Activated naive CD8-positive, alpha-beta T cell treated with anti-CD3 and anti-CD28 coated beads for 36 hours (primary cell): ENCODE results near the gene TBC1D24. TPM values are rescaled to one million over a fixed set of nuclear protein-coding genes. Genes with fewer than 3 reads are reported as not detected.
A peak's percentile ranks its signal among the peaks of the same experiment; 100 is the strongest.

Experiments used
- DNase-seq: peaks from one replicate; pipeline ENCODE4 v3.0.0; 2021
- H3K27ac Mint-ChIP-seq: one replicate; pipeline ENCODE4 v1.8.0; 2022; ENCODE audit warnings: mild to moderate bottlenecking, moderate library complexity, mixed read lengths
- H3K27me3 Mint-ChIP-seq: one replicate; pipeline ENCODE4 v1.8.0; 2022; ENCODE audit warnings: mild to moderate bottlenecking, mixed read lengths
- H3K36me3 Mint-ChIP-seq: one replicate; pipeline ENCODE4 v1.8.0; 2021; ENCODE audit warnings: mild to moderate bottlenecking, mixed read lengths
- H3K4me1 Mint-ChIP-seq: one replicate; pipeline ENCODE4 v1.8.0; 2021; ENCODE audit warnings: mixed read lengths
- H3K4me3 Mint-ChIP-seq: one replicate; pipeline ENCODE4 v1.8.0; 2022; ENCODE audit warnings: mild to moderate bottlenecking, moderate library complexity, mixed read lengths
- H3K9me3 Mint-ChIP-seq: one replicate; pipeline ENCODE4 v1.8.0; 2022; ENCODE audit warnings: mixed read lengths
- total RNA-seq, 2 experiments: library from RNA; stranded (reverse); gene quantifications; one replicate each; pipeline ENCODE4 v1.2.3, GENCODE V29; 2021

TBC1D24 gene
- total RNA-seq, 2 experiments from 2014 or later, result 21.1 to 23.0 TPM

GRCh38 chr16:2493605-2494004 is 18.7 kb downstream of the TBC1D24 start:
- no peaks in the 10 kb centered on the region for H3K9me3 Mint-ChIP-seq
- H3K4me3 Mint-ChIP-seq, result no peak overlapping the region
- H3K4me1 Mint-ChIP-seq, result no peaks in the 10 kb centered on the region
- no peak for DNase-seq
- H3K27me3 Mint-ChIP-seq, result no peaks in the 10 kb centered on the region
- peaks cover 4% of the 10 kb centered on the region for H3K36me3 Mint-ChIP-seq
- H3K27ac Mint-ChIP-seq, result no peak overlapping the region

- Mint-ChIP-seq H3K4me3 (no peak overlapping the region), H3K36me3 (peaks cover 4% of the 10 kb centered on the region), H3K27ac (no peak overlapping the region), H3K4me1 (no peaks in the 10 kb centered on the region), H3K9me3 (no peaks in the 10 kb centered on the region), H3K27me3 (no peaks in the 10 kb centered on the region)
- DNase-seq, result no peak
These were observed 19.7 kb downstream of the TBC1D24 start for GRCh38 chr16:2494616-2495015.

DNA sequence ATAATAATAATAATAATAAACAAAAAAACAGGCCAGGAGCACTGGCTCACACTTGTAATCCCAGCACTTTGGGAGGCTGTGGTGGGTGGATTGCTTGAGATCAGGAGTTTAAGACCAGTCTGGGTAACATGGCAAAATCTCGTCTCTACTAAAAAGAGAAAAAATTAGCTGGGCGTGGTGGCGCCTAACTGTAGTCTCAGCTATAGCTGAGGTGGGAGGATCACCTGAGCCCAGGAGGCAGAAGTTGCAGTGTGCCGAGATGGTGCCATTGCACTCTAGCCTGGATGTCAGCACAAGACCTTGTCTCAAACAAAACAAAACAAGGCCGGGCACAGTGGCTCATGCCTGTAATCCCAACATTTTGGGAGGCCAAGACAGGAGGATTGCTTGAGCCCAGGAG is 20.1 kb downstream of the TBC1D24 start:
- peaks cover 4% of the 10 kb centered on the region for H3K36me3 Mint-ChIP-seq
- no peaks in the 10 kb centered on the region for H3K27me3 Mint-ChIP-seq
- no peaks in the 10 kb centered on the region for H3K4me1 Mint-ChIP-seq
- no peak overlapping the region for H3K27ac Mint-ChIP-seq
- DNase-seq, result no peak
- no peaks in the 10 kb centered on the region for H3K9me3 Mint-ChIP-seq
- H3K4me3 Mint-ChIP-seq, result no peak overlapping the region

DNA sequence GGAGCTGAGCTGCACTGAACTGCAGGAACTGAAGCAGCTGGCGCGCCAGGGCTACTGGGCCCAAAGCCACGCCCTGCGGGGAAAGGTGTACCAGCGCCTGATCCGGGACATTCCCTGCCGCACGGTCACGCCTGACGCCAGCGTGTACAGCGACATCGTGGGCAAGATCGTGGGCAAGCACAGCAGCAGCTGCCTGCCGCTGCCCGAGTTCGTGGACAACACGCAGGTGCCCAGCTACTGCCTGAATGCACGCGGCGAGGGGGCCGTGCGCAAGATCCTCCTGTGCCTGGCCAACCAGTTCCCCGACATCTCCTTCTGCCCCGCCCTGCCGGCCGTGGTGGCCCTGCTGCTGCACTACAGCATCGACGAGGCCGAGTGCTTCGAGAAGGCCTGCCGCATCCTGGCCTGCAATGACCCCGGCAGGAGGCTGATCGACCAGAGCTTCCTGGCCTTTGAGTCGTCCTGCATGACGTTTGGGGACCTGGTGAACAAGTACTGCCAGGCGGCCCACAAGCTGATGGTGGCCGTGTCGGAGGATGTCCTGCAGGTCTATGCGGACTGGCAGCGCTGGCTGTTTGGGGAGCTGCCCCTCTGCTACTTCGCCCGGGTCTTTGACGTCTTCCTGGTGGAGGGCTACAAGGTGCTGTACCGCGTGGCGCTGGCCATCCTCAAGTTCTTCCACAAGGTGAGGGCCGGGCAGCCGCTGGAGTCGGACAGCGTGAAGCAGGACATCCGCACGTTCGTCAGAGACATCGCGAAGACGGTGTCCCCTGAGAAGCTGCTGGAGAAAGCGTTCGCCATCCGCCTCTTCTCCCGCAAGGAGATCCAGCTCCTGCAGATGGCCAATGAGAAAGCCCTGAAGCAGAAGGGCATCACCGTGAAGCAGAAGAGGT is 21.5 kb downstream of the TBC1D24 start:
- no peaks in the 10 kb centered on the region for H3K27me3 Mint-ChIP-seq
- H3K27ac Mint-ChIP-seq, result no peak overlapping the region
- H3K36me3 Mint-ChIP-seq, result peaks cover 4% of the 10 kb centered on the region
- no peak overlapping the region for H3K4me3 Mint-ChIP-seq
- H3K9me3 Mint-ChIP-seq, result no peaks in the 10 kb centered on the region
- DNase-seq, result no peak
- no peaks in the 10 kb centered on the region for H3K4me1 Mint-ChIP-seq

DNA sequence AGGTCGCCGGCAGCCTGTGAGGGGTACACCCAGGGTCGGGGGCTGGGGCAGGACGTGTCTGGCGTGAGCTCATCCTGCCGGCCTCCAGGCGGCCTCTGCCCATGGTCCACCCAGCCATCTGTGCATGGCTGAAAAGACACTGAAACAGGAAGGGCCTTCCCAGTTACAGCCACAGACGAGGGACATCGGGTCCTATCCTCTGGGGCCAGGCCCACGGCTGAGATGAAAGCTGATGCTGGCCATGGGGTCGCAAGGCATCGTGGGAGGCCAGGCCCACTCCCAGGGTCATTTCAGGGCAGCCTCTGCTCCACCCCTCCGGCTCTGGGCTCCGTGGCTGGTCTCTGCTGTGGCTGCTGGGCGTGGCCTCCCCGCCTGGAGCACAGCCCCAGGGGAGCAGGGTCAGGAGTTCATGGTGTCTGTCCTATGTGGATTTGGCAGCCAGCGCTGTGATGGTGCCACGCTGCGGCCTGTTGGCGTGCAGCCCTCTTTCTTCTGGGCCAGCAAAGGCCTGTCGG is 22.2 kb downstream of the TBC1D24 start:
- no peak overlapping the region for H3K27ac Mint-ChIP-seq
- no peaks in the 10 kb centered on the region for H3K27me3 Mint-ChIP-seq
- H3K4me3 Mint-ChIP-seq, result no peak overlapping the region
- no peaks in the 10 kb centered on the region for H3K9me3 Mint-ChIP-seq
- H3K4me1 Mint-ChIP-seq, result no peaks in the 10 kb centered on the region
- no peak for DNase-seq
- peaks cover 4% of the 10 kb centered on the region for H3K36me3 Mint-ChIP-seq

GRCh38 chr16:2497695-2498484 is 23.0 kb downstream of the TBC1D24 start:
- Mint-ChIP-seq H3K9me3 (no peaks in the 10 kb centered on the region), H3K27me3 (no peaks in the 10 kb centered on the region), H3K4me3 (no peak overlapping the region), H3K27ac (no peak overlapping the region), H3K4me1 (no peaks in the 10 kb centered on the region), H3K36me3 (peaks cover 4% of the 10 kb centered on the region)
- no peak for DNase-seq

DNA sequence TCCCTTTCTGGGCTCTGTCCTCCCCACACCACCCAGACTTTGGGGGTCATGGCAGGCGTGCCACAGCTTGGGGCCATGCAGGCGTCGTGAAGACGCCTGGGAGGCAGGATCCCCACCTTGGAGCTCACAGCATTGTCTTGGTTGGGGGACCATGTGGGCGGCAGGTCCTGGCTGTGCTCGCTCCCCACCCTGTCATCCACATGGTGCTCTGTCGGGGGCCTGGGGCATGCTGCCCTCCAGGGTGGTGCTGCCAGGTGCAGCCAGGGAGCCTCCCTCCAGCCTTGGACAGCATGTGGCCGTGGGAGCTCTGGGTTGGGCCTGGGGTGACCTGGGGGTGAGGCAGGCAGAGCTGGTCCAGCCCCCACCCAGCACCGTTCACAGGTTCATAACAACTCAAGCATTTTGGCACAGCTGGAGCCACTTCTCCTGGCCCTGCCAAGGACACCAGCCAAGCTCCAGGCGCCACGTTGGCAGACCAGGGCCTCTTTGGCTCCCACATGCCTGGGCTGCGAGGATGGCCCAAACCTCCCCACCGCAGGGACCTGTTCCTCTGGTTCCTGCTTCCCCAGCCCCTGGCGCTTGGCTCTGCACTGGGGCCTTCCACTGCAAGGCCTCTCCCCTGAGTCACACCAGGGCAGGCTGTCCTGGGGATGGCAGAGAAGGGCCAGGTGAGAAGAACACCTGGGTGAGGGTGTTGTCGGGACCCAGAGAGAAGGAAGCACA is 23.8 kb downstream of the TBC1D24 start:
- H3K27me3 Mint-ChIP-seq, result no peaks in the 10 kb centered on the region
- no peak overlapping the region for H3K27ac Mint-ChIP-seq
- no peaks in the 10 kb centered on the region for H3K4me1 Mint-ChIP-seq
- no peaks in the 10 kb centered on the region for H3K9me3 Mint-ChIP-seq
- H3K4me3 Mint-ChIP-seq, result no peak overlapping the region
- H3K36me3 Mint-ChIP-seq, result peaks cover 4% of the 10 kb centered on the region
- DNase-seq, result no peak

DNA sequence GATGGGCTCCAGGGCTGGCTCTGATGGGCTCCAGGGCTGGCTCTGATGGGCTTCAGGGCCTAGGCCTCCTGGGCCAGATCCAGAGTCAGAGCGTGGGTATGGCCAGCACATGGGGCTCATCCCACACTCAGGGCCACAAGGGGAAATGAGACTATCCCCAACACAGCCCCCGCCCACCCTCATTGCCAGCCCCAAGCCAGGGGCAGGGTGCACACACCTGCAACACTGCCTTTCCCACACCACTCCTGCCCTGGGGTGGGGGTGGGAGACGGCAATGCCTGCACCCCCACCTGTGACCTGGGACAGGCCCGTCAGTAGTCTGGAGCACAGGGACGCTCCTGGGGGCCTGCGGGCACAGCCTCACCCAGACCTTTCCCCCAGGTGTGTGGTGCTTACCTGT is 24.5 kb downstream of the TBC1D24 start:
- Mint-ChIP-seq H3K4me1 (no peaks in the 10 kb centered on the region), H3K27ac (no peak overlapping the region), H3K27me3 (no peaks in the 10 kb centered on the region), H3K9me3 (no peaks in the 10 kb centered on the region), H3K36me3 (peaks cover 4% of the 10 kb centered on the region), H3K4me3 (no peak overlapping the region)
- DNase-seq, result no peak

GRCh38 chr16:2499890-2500429 is 25.0 kb downstream of the TBC1D24 start:
- Mint-ChIP-seq H3K36me3 (peaks cover 4% of the 10 kb centered on the region), H3K9me3 (no peaks in the 10 kb centered on the region), H3K4me3 (no peak overlapping the region), H3K27ac (no peak overlapping the region), H3K4me1 (no peaks in the 10 kb centered on the region), H3K27me3 (no peaks in the 10 kb centered on the region)
- DNase-seq, result no peak

DNA sequence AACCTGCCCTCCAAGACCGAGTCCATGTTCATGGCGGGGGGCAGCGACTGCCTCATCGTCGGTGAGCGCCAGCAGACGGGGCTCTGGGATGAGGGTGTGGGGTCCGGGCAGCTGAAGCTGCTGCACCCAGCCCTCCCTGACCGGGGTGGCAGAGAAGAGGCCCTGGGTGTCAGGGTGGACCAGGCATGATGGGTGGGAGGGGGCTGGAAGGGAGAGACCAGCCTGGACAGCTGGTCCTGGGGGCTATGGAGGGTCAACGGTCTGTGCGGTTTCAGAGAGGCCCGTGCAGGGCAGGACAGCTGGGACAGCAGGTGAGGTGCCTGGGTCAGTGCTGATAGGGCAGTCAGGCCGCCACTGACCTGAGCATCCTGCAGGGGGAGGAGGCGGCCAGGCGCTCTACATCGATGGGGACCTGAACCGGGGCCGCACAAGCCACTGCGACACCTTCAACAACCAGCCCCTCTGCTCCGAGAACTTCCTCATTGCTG is 25.5 kb downstream of the TBC1D24 start:
- Mint-ChIP-seq H3K4me3 (no peak overlapping the region), H3K36me3 (peaks cover 4% of the 10 kb centered on the region), H3K4me1 (no peaks in the 10 kb centered on the region), H3K9me3 (no peaks in the 10 kb centered on the region), H3K27ac (no peak overlapping the region), H3K27me3 (no peaks in the 10 kb centered on the region)
- DNase-seq, result no peak

- Mint-ChIP-seq H3K4me1 (no peaks in the 10 kb centered on the region), H3K36me3 (peaks cover 4% of the 10 kb centered on the region), H3K27ac (no peak overlapping the region), H3K9me3 (no peaks in the 10 kb centered on the region), H3K4me3 (no peak overlapping the region), H3K27me3 (no peaks in the 10 kb centered on the region)
- peak; percentile 81 for DNase-seq
These were observed 26.2 kb downstream of the TBC1D24 start for GRCh38 chr16:2500918-2501750.

DNA sequence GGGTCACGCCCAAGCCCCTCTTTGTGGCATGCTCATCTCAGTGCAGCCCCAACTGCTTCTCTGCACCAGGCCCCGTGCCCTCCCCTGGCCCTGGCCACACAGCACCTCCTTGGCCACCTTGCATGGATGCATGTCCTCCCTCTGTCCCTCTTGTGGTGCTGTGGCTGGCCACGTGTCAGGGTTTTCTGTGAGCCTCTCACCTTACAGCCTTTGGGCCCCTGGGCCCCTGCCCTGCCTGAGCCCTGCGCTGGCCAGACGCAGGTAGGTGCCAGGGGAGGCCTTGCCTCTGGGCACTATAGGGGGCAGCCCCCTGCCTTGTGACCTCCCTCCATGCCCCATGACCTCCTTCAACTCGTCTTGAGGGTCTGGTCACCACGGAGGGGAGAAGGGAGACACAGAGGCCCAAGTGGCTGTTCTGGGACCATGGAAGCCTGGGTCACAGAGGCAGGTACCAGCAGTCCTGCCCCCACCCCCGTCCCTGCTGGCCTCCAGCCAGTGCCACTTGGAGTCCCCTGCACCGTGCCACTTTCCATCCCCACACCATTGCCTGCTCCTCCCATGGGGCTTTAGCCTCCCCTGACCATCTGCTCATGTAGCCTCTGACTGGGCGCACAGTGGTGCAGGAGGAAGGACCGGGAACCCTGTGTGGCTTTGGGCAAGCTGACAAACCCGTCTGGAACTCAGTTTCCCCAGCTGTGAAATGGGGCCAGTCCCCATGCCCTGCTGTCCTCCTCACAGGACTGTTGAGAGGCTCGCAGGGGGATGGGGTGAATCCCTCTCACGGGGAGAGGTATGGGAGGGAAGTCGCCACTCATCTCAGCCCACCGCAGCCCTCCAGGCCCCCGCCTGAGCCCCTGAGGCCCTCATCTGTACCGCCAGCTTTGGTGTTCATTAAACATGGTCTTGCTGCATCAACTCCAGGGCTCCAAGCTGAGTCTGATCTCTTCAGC is 27.3 kb downstream of the TBC1D24 start:
- no peaks in the 10 kb centered on the region for H3K9me3 Mint-ChIP-seq
- no peak overlapping the region for H3K27ac Mint-ChIP-seq
- H3K27me3 Mint-ChIP-seq, result no peaks in the 10 kb centered on the region
- peaks cover 4% of the 10 kb centered on the region for H3K36me3 Mint-ChIP-seq
- no peak for DNase-seq
- H3K4me3 Mint-ChIP-seq, result no peak overlapping the region
- no peaks in the 10 kb centered on the region for H3K4me1 Mint-ChIP-seq

GRCh38 chr16:2505695-2506094 is 30.8 kb downstream of the TBC1D24 start:
- no peak for DNase-seq
- Mint-ChIP-seq H3K9me3 (no peaks in the 10 kb centered on the region), H3K27me3 (no peaks in the 10 kb centered on the region), H3K4me1 (peaks cover 3% of the 10 kb centered on the region), H3K27ac (no peak overlapping the region), H3K36me3 (no peaks in the 10 kb centered on the region), H3K4me3 (no peak overlapping the region)
